NCI-H2029 (cell line): Measurements from ENCODE around the gene FAM50A.
"Not testable (repeated sequence)": the region's sequence is repeated elsewhere in the genome, so short reads cannot be mapped to it uniquely, and the experiment has no call there.

ENCODE experiments used
- DNase-seq: peaks from one replicate; lab custom pipeline; 2025; lab: John Stamatoyannopoulos, UW

The FAM50A gene

GRCh38 chrX:154443992-154444754, at the start of gene FAM50A:
TSS of gene FAM50A (plus strand) at chrX:154444141. CDS start at chrX:154444236, 95 bp downstream.
- peak; percentile 36 for DNase-seq

GRCh38 chrX:154396363-154396762, 47.6 kb upstream of the FAM50A start:
- not testable (repeated sequence) for DNase-seq

- DNase-seq = peak; percentile 43
Observed at GRCh38 chrX:154396973-154397887, 46.7 kb upstream of the FAM50A start.

GRCh38 chrX:154397888-154398667, 45.9 kb upstream of the FAM50A start, which contains the start of gene RPL10:
TSS of gene RPL10 (plus strand) at chrX:154398377. CDS start at chrX:154398520, 143 bp downstream.
- peak; percentile 91 for DNase-seq

- peak; percentile 70 for DNase-seq
Observed at GRCh38 chrX:154398668-154399526, 45.0 kb upstream of the FAM50A start.

- DNase-seq = no peak
Observed at GRCh38 chrX:154399527-154400368, 44.2 kb upstream of the FAM50A start.

- not testable (repeated sequence) for DNase-seq
Observed at GRCh38 chrX:154400369-154400817, 43.5 kb upstream of the FAM50A start.

- DNase-seq = no peak
Observed at GRCh38 chrX:154401045-154401799, 42.7 kb upstream of the FAM50A start.

- DNase-seq = peak; percentile 45
Observed at GRCh38 chrX:154401918-154402621, 41.9 kb upstream of the FAM50A start.

- DNase-seq = no peak
Observed at GRCh38 chrX:154402622-154403127, 41.3 kb upstream of the FAM50A start.

GRCh38 chrX:154403192-154403591, 40.7 kb upstream of the FAM50A start:
- no peak for DNase-seq

GRCh38 chrX:154403858-154404257, 40.1 kb upstream of the FAM50A start:
- no peak for DNase-seq

- no peak for DNase-seq
Observed at GRCh38 chrX:154404625-154405192, 39.2 kb upstream of the FAM50A start.

GRCh38 chrX:154408659-154409221, 35.2 kb upstream of the FAM50A start:
- no peak for DNase-seq

- DNase-seq = no peak
Observed at GRCh38 chrX:154409222-154409871, 34.6 kb upstream of the FAM50A start, which contains the start of gene DNASE1L1. TSS of gene DNASE1L1 (minus strand) at chrX:154409254. CDS start at chrX:154405568, 3,686 bp downstream.

GRCh38 chrX:154411981-154412340, 32.0 kb upstream of the FAM50A start:
- peak; percentile 13 for DNase-seq

- no peak for DNase-seq
Observed at GRCh38 chrX:154412468-154412867, 31.5 kb upstream of the FAM50A start.
